SJSA1 (cell line): Measurements from ENCODE around the gene MAEA. TPM values are rescaled to one million over a fixed set of nuclear protein-coding genes. Genes with fewer than 3 reads are reported as not detected.
"Not testable (repeated sequence)": the region's sequence is repeated elsewhere in the genome, so short reads cannot be mapped to it uniquely, and the experiment has no call there.

ENCODE experiments used
- DNase-seq, 2 experiments: peaks; one replicate each; pipeline ENCODE4 v3.0.0-alpha.2; 2015 to 2020; ENCODE audit warnings: low spot score in 2 of 2, low read depth in 1 of 2
- H3K27ac ChIP-seq: fragments of 250-450 bp; sonication (Bioruptor Pico); 2 replicates; pipeline ENCODE4 v1.5.1; 2020; ENCODE audit warnings: mild to moderate bottlenecking, moderate library complexity
- H3K27me3 ChIP-seq: fragments of 250-450 bp; sonication (Bioruptor Pico); replicated peaks from 2 replicates; pipeline ENCODE4 v1.5.1; 2020; ENCODE audit warnings: mild to moderate bottlenecking, moderate library complexity
- H3K36me3 ChIP-seq: fragments of 250-450 bp; sonication (Bioruptor Pico); 2 replicates; pipeline ENCODE4 v1.5.1; 2020; ENCODE audit warnings: mild to moderate bottlenecking
- H3K4me1 ChIP-seq: fragments of 250-450 bp; sonication (Bioruptor Pico); replicated peaks from 2 replicates; pipeline ENCODE4 v1.6.1; 2021; ENCODE audit warnings: mild to moderate bottlenecking
- H3K4me3 ChIP-seq: fragments of 250-450 bp; sonication (Bioruptor Pico); 2 replicates; pipeline ENCODE4 v1.5.1; 2020; ENCODE audit warnings: mild to moderate bottlenecking
- H3K9me3 ChIP-seq: fragments of 250-450 bp; sonication (Bioruptor Pico); replicated peaks from 2 replicates; pipeline ENCODE4 v1.5.1; 2020; ENCODE audit warnings: mild to moderate bottlenecking
- total RNA-seq: library from RNA; depleted of rRNA; stranded (reverse); fragments of >200 nt; shearing (Covaris generic); gene quantifications from 2 replicates; pipeline ENCODE4 v1.2.3, GENCODE V29; 2014

MAEA gene
- total RNA-seq, 1 experiment from 2014 or later: 34.4 TPM

- peaks cover 25% of the 10 kb centered on the region for H3K36me3 ChIP-seq
- H3K27ac ChIP-seq: 0 out of 2 replicates have a peak overlapping the region, but pooled peaks have one; percentile 34
- H3K9me3 ChIP-seq: no peaks in the 10 kb centered on the region
- peaks cover 22% of the 10 kb centered on the region for H3K4me1 ChIP-seq
- no peak overlapping the region for H3K4me3 ChIP-seq
- DNase-seq: no peak
- H3K27me3 ChIP-seq: no peaks in the 10 kb centered on the region
Observed at GRCh38 chr4:1323280-1323634, 33.6 kb downstream of the MAEA start.

- Histone ChIP-seq H3K36me3 (peaks cover 25% of the 10 kb centered on the region), H3K27ac (0 out of 2 replicates have a peak overlapping the region, but pooled peaks have one; percentile 34), H3K27me3 (no peaks in the 10 kb centered on the region), H3K4me1 (peaks cover 16% of the 10 kb centered on the region), H3K9me3 (no peaks in the 10 kb centered on the region), H3K4me3 (no peak overlapping the region)
- peak in 1 of 2 experiments; percentile 36 for DNase-seq
Observed at GRCh38 chr4:1323635-1324442, 34.1 kb downstream of the MAEA start.

GRCh38 chr4:1324443-1325175, 34.9 kb downstream of the MAEA start:
- H3K36me3 ChIP-seq: peaks cover 23% of the 10 kb centered on the region
- DNase-seq, H3K9me3 ChIP-seq, H3K27ac ChIP-seq, H3K27me3 ChIP-seq, H3K4me1 ChIP-seq, H3K4me3 ChIP-seq: not testable (repeated sequence)

GRCh38 chr4:1325176-1325480, 35.4 kb downstream of the MAEA start:
- H3K9me3 ChIP-seq: no peaks in the 10 kb centered on the region
- H3K4me1 ChIP-seq: peaks cover 8% of the 10 kb centered on the region
- H3K36me3 ChIP-seq: peaks cover 23% of the 10 kb centered on the region
- no peak overlapping the region for H3K27ac ChIP-seq
- no peaks in the 10 kb centered on the region for H3K27me3 ChIP-seq
- H3K4me3 ChIP-seq: no peak overlapping the region
- no peak for DNase-seq

GRCh38 chr4:1325681-1326635, 36.3 kb downstream of the MAEA start:
- Histone ChIP-seq H3K27me3 (no peaks in the 10 kb centered on the region), H3K36me3 (peaks cover 23% of the 10 kb centered on the region), H3K27ac (no peak overlapping the region)

GRCh38 chr4:1326751-1327525, 37.2 kb downstream of the MAEA start:
- peaks cover 8% of the 10 kb centered on the region for H3K4me1 ChIP-seq
- H3K27me3 ChIP-seq: no peaks in the 10 kb centered on the region
- no peak overlapping the region for H3K4me3 ChIP-seq
- DNase-seq: no peak
- peaks cover 23% of the 10 kb centered on the region for H3K36me3 ChIP-seq
- no peak overlapping the region for H3K27ac ChIP-seq
- H3K9me3 ChIP-seq: no peaks in the 10 kb centered on the region

More at GRCh38 chr4:1325681-1326635, 36.3 kb downstream of the MAEA start:
- peaks cover 8% of the 10 kb centered on the region for H3K4me1 ChIP-seq
- DNase-seq: no peak
- no peak overlapping the region for H3K4me3 ChIP-seq
- H3K9me3 ChIP-seq: no peaks in the 10 kb centered on the region

GRCh38 chr4:1327526-1328266, 38.0 kb downstream of the MAEA start:
- peaks cover 18% of the 10 kb centered on the region for H3K36me3 ChIP-seq
- no peak overlapping the region for H3K27ac ChIP-seq
- H3K9me3 ChIP-seq: no peaks in the 10 kb centered on the region
- peaks cover 8% of the 10 kb centered on the region for H3K4me1 ChIP-seq
- no peak for DNase-seq
- no peaks in the 10 kb centered on the region for H3K27me3 ChIP-seq
- no peak overlapping the region for H3K4me3 ChIP-seq

GRCh38 chr4:1328267-1329155, 38.8 kb downstream of the MAEA start:
- no peak overlapping the region for H3K27ac ChIP-seq
- no peaks in the 10 kb centered on the region for H3K9me3 ChIP-seq
- H3K27me3 ChIP-seq: no peaks in the 10 kb centered on the region
- peaks cover 16% of the 10 kb centered on the region for H3K36me3 ChIP-seq
- H3K4me3 ChIP-seq: no peak overlapping the region
- no peak for DNase-seq
- peaks cover 5% of the 10 kb centered on the region for H3K4me1 ChIP-seq

GRCh38 chr4:1329408-1330371, 40.0 kb downstream of the MAEA start:
- Histone ChIP-seq H3K27me3 (no peaks in the 10 kb centered on the region), H3K36me3 (peaks cover 16% of the 10 kb centered on the region)
- DNase-seq: no peak

GRCh38 chr4:1330761-1331590, 41.3 kb downstream of the MAEA start:
- Histone ChIP-seq H3K4me1 (no peaks in the 10 kb centered on the region), H3K36me3 (peaks cover 10% of the 10 kb centered on the region; the same call in 1 of the 2 replicates), H3K27ac (no peak overlapping the region), H3K27me3 (no peaks in the 10 kb centered on the region), H3K4me3 (no peak overlapping the region), H3K9me3 (no peaks in the 10 kb centered on the region)
- DNase-seq: no peak

More at GRCh38 chr4:1329408-1330371, 40.0 kb downstream of the MAEA start:
- H3K4me1 ChIP-seq: 0 out of 2 replicates have a peak, but pooled peaks cover 2% of the 10 kb centered on the region
- no peak overlapping the region for H3K4me3 ChIP-seq
- no peaks in the 10 kb centered on the region for H3K9me3 ChIP-seq
- no peak overlapping the region for H3K27ac ChIP-seq
